Left ventricle myocardium inferior (tissue), 1 donor: ENCODE measurements around the gene MTR. TPM values are rescaled to one million over a fixed set of nuclear protein-coding genes. Genes with fewer than 3 reads are reported as not detected.

Source experiments
- DNase-seq: peaks from one replicate; pipeline ENCODE4 v3.0.0-alpha.2; 2020
- H3K27ac ChIP-seq: fragments of 200-600 bp; replicated peaks from 2 replicates; pipeline ENCODE4 v1.8.0; 2021
- H3K27me3 ChIP-seq: fragments of 200-600 bp; 2 replicates; pipeline ENCODE4 v1.8.0; 2021; ENCODE audit warnings: low read depth
- H3K36me3 ChIP-seq: fragments of 200-600 bp; 2 replicates; pipeline ENCODE4 v1.8.0; 2021
- H3K4me1 ChIP-seq: fragments of 200-600 bp; 2 replicates; pipeline ENCODE4 v1.8.0; 2021
- H3K4me3 ChIP-seq: fragments of 200-600 bp; 2 replicates; pipeline ENCODE4 v1.8.0; 2021; ENCODE audit warnings: mild to moderate bottlenecking, moderate library complexity
- H3K9me3 ChIP-seq: fragments of 200-600 bp; replicated peaks from 2 replicates; pipeline ENCODE4 v1.8.0; 2021
- CTCF ChIP-seq: fragments of 200-600 bp; IDR thresholded peaks from 2 replicates; pipeline ENCODE4 v1.8.0; 2021; ENCODE audit warnings: antibody characterized with exemption, mild to moderate bottlenecking, borderline replicate concordance
- intact Hi-C: fragments of 100-400 bp; cut with micrococcal nuclease; formaldehyde crosslinking; loops from one replicate; pipeline ENCODE4 v1.11.0; 2022
- total RNA-seq: library from RNA; stranded (reverse); fragmentation: NEBNext Ultra II Directional; extraction: Animal tissue kit (Norgen Biotek cat#: 25700); gene quantifications from one replicate; pipeline ENCODE4 v1.2.1, GENCODE V29; 2021
- donor health status: DM: no; HTN: yes; CAD: no; lungs with severe emphysema.

The MTR gene
- total RNA-seq, 1 donor from 2014 or later, result 47.6 TPM

- Histone ChIP-seq H3K4me1 (peaks cover 60% of the 10 kb centered on the region), H3K9me3 (no peaks in the 10 kb centered on the region), H3K36me3 (no peaks in the 10 kb centered on the region), H3K27me3 (no peaks in the 10 kb centered on the region), H3K4me3 (peak overlapping the region; percentile 98), H3K27ac (peak overlapping the region; percentile 96)
- intact Hi-C loops, result no loop called here
- TF ChIP-seq CTCF, result no peak
- DNase-seq, result no peak
Measured at GRCh38 chr1:236795757-236796667, 920 bp downstream of the MTR start.

- Histone ChIP-seq H3K27me3 (no peaks in the 10 kb centered on the region), H3K4me3 (no peak overlapping the region), H3K9me3 (no peaks in the 10 kb centered on the region), H3K4me1 (peaks cover 76% of the 10 kb centered on the region), H3K27ac (peak overlapping the region; percentile 21), H3K36me3 (peaks cover 5% of the 10 kb centered on the region)
- no peak for TF ChIP-seq CTCF
- no peak for DNase-seq
- intact Hi-C loops, result no loop called here
Measured at GRCh38 chr1:236799001-236799400, 3.9 kb downstream of the MTR start.

DNA sequence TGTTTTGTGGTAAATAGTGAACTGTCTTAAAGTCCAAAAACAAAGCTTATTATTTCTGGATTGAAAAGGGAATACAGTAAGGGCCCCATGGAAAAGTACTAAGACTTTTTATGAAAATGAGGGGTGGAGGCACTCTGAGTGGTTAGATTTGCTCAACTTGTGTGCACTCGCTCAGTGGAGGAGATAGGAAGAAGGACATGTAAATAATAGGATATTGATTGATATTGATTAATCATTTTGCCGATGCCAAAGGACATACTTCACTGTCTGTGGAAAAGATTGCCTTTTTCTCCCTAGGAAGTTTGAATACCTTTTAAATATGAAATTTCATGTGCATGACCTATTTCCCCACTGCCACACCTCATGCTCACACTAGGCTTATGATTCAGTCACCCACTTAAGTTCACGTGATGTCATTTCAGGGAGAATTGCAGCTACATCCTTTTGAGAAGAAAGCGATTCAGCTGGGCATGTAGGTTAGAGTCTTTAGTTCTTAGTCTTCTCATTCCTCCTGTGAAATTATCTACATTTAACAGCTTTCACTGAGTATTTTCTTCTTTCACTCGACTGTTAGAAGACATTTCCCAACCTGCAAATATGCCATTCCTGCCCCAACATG, 5.0 kb downstream of the MTR start:
- H3K36me3 ChIP-seq, result peaks cover 12% of the 10 kb centered on the region
- no peak for TF ChIP-seq CTCF
- no peaks in the 10 kb centered on the region for H3K27me3 ChIP-seq
- DNase-seq, result no peak
- H3K27ac ChIP-seq, result no peak overlapping the region
- H3K4me1 ChIP-seq, result peaks cover 74% of the 10 kb centered on the region
- intact Hi-C loops, result no loop called here
- H3K4me3 ChIP-seq, result no peak overlapping the region
- H3K9me3 ChIP-seq, result no peaks in the 10 kb centered on the region

DNA sequence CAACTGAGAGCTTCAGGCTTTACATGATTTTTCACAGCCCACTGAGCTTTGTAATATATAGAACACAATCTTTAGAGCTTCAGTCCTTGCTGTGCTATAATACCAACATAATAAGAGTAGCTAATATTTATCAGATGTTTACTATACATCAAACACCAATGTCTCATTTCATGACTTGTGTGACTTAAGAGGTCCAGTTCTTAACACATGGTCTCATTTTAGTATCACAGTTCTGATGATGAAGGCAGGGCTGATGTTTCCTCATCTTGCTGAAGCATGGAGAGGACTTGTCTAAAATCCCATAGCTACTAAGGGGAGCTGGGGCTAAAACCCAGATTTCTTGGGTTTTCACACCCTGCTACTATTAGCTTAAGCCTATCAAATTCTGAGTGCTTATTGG, 5.5 kb downstream of the MTR start:
- Histone ChIP-seq H3K27me3 (no peaks in the 10 kb centered on the region), H3K9me3 (no peaks in the 10 kb centered on the region), H3K4me1 (peaks cover 69% of the 10 kb centered on the region), H3K27ac (no peak overlapping the region), H3K36me3 (peaks cover 12% of the 10 kb centered on the region), H3K4me3 (no peak overlapping the region)
- intact Hi-C loops, result no loop called here
- TF ChIP-seq CTCF, result no peak
- DNase-seq, result no peak

- intact Hi-C loops, result no loop called here
- no peak for TF ChIP-seq CTCF
- Histone ChIP-seq H3K9me3 (no peaks in the 10 kb centered on the region), H3K27me3 (no peaks in the 10 kb centered on the region), H3K27ac (no peak overlapping the region), H3K36me3 (peaks cover 28% of the 10 kb centered on the region), H3K4me1 (peaks cover 57% of the 10 kb centered on the region), H3K4me3 (no peak overlapping the region)
- DNase-seq, result no peak
Measured at GRCh38 chr1:236802264-236802663, 7.2 kb downstream of the MTR start.
